H9 (cell line): Measurements from ENCODE around the gene SRPK2. TPM values are rescaled to one million over a fixed set of nuclear protein-coding genes. Genes with fewer than 3 reads are reported as not detected.

ENCODE experiments used
- DNase-seq: peaks from one replicate; pipeline ENCODE4 v3.0.0-alpha.2; 2017
- H2AFZ ChIP-seq: one replicate; pipeline ENCODE4 v1.6.1; 2013; ENCODE audit warnings: mild to moderate bottlenecking, low read length, control low read depth, moderate library complexity
- H2AK5ac ChIP-seq: 2 replicates; pipeline ENCODE4 v1.6.1; 2013; ENCODE audit warnings: low read length, control low read depth, mixed read lengths; ENCODE audit not compliant: insufficient read length
- H2BK120ac ChIP-seq: one replicate; pipeline ENCODE4 v1.6.1; 2013; ENCODE audit warnings: low read depth, mild to moderate bottlenecking, low read length, control low read depth, inconsistent platforms; ENCODE audit not compliant: poor library complexity, severe bottlenecking
- H2BK12ac ChIP-seq: 2 replicates; pipeline ENCODE4 v1.6.1; 2013; ENCODE audit warnings: low read length, control low read depth, mixed read lengths, low read depth; ENCODE audit not compliant: insufficient read length
- H2BK15ac ChIP-seq: 2 replicates; pipeline ENCODE4 v1.6.1; 2013; ENCODE audit warnings: low read depth, low read length, control low read depth
- H2BK20ac ChIP-seq: one replicate; pipeline ENCODE4 v1.6.1; 2013; ENCODE audit warnings: low read depth, mild to moderate bottlenecking, low read length, control low read depth, inconsistent platforms; ENCODE audit not compliant: poor library complexity, severe bottlenecking
- H2BK5ac ChIP-seq: 2 replicates; pipeline ENCODE4 v1.6.1; 2013; ENCODE audit warnings: low read length, control low read depth, mixed read lengths; ENCODE audit not compliant: insufficient read length
- H3K14ac ChIP-seq: 2 replicates; pipeline ENCODE4 v1.6.1; 2013; ENCODE audit warnings: low read length, control low read depth; ENCODE audit not compliant: insufficient read depth
- H3K18ac ChIP-seq: 2 replicates; pipeline ENCODE4 v1.6.1; 2013; ENCODE audit warnings: low read depth, mild to moderate bottlenecking, mixed read lengths, low read length, control low read depth; ENCODE audit not compliant: insufficient read length
- H3K23ac ChIP-seq: 2 replicates; pipeline ENCODE4 v1.6.1; 2013; ENCODE audit warnings: low read length, control low read depth, mixed read lengths, low read depth; ENCODE audit not compliant: insufficient read length
- H3K23me2 ChIP-seq: 2 replicates; pipeline ENCODE4 v1.6.1; 2013; ENCODE audit warnings: low read depth, mild to moderate bottlenecking, mixed read lengths, low read length, control low read depth; ENCODE audit not compliant: insufficient read length, poor library complexity, severe bottlenecking
- H3K27ac ChIP-seq: 2 replicates; pipeline ENCODE4 v1.5.1; 2013; ENCODE audit warnings: low read length, control low read depth, mixed read lengths, low read depth; ENCODE audit not compliant: insufficient read length
- H3K27me3 ChIP-seq: 2 replicates; pipeline ENCODE4 v1.6.1; 2013; ENCODE audit warnings: low read length, control low read depth, inconsistent platforms; ENCODE audit not compliant: insufficient read depth
- H3K4ac ChIP-seq: 2 replicates; pipeline ENCODE4 v1.6.1; 2013; ENCODE audit warnings: low read depth, mild to moderate bottlenecking, control low read depth, inconsistent platforms, low read length, moderate library complexity
- H3K4me1 ChIP-seq: 2 replicates; pipeline ENCODE4 v1.6.1; 2013; ENCODE audit warnings: low read length, control low read depth, inconsistent platforms; ENCODE audit not compliant: insufficient read depth
- H3K4me2 ChIP-seq: 2 replicates; pipeline ENCODE4 v1.6.1; 2013; ENCODE audit warnings: low read length, control low read depth, mixed read lengths; ENCODE audit not compliant: insufficient read length, insufficient read depth
- H3K56ac ChIP-seq: 2 replicates; pipeline ENCODE4 v1.6.1; 2013; ENCODE audit warnings: low read depth, mild to moderate bottlenecking, mixed read lengths, low read length, control low read depth; ENCODE audit not compliant: insufficient read length
- H3K79me1 ChIP-seq: 2 replicates; pipeline ENCODE4 v1.6.1; 2013; ENCODE audit warnings: low read depth, mild to moderate bottlenecking, moderate library complexity, low read length, control low read depth, inconsistent platforms; ENCODE audit not compliant: insufficient read depth, poor library complexity, severe bottlenecking
- H3K79me2 ChIP-seq: 2 replicates; pipeline ENCODE4 v1.6.1; 2013; ENCODE audit warnings: low read length, control low read depth, inconsistent platforms; ENCODE audit not compliant: insufficient read depth
- H3K9ac ChIP-seq: 2 replicates; pipeline ENCODE4 v1.6.1; 2013; ENCODE audit warnings: low read length, control low read depth, mixed read lengths; ENCODE audit not compliant: insufficient read length; ENCODE audit errors: extremely low read depth
- H3K9me3 ChIP-seq: one replicate; pipeline ENCODE4 v1.6.1; 2013; ENCODE audit warnings: low read depth, low read length, inconsistent platforms; ENCODE audit not compliant: control insufficient read depth
- H3T11ph ChIP-seq: one replicate; pipeline ENCODE4 v1.6.1; 2013; ENCODE audit warnings: mild to moderate bottlenecking, low read length, control low read depth, inconsistent platforms
- H4K20me1 ChIP-seq: one replicate; pipeline ENCODE4 v1.6.1; 2013; ENCODE audit not compliant: control insufficient read depth, insufficient read length, insufficient read depth
- H4K5ac ChIP-seq: 2 replicates; pipeline ENCODE4 v1.6.1; 2013; ENCODE audit warnings: low read depth, mild to moderate bottlenecking, mixed read lengths, low read length, control low read depth; ENCODE audit not compliant: insufficient read length
- H4K8ac ChIP-seq: replicated peaks from 2 replicates; pipeline ENCODE4 v1.6.1; 2013; ENCODE audit warnings: low read length, control low read depth, mixed read lengths, low read depth; ENCODE audit not compliant: insufficient read length
- H4K91ac ChIP-seq: 2 replicates; pipeline ENCODE4 v1.6.1; 2013; ENCODE audit warnings: low read depth, mild to moderate bottlenecking, moderate library complexity, mixed read lengths, low read length, control low read depth; ENCODE audit not compliant: insufficient read length
- H3K27ac Mint-ChIP-seq, 3 experiments: 2 replicates in 2 of 3; 3 replicates in 1 of 3; pipeline ENCODE4 v1.8.0; 2020 to 2021; ENCODE audit warnings: mixed read lengths in 3 of 3, mild to moderate bottlenecking in 1 of 3, moderate library complexity in 1 of 3
- H3K27me3 Mint-ChIP-seq: 2 replicates; pipeline ENCODE4 v1.8.0; 2021; ENCODE audit warnings: low read depth, mild to moderate bottlenecking, moderate library complexity, mixed read lengths
- H3K36me3 Mint-ChIP-seq, 3 experiments: 2 replicates in 2 of 3; 3 replicates in 1 of 3; pipeline ENCODE4 v1.8.0; 2020 to 2021; ENCODE audit warnings: low read depth in 3 of 3, mixed read lengths in 3 of 3; ENCODE audit not compliant: insufficient read depth in 1 of 3
- H3K4me1 Mint-ChIP-seq, 2 experiments: 2 replicates each; pipeline ENCODE4 v1.8.0; 2020; ENCODE audit warnings: mixed read lengths in 2 of 2
- H3K4me3 Mint-ChIP-seq, 2 experiments: 2 replicates in 1 of 2; 3 replicates in 1 of 2; pipeline ENCODE4 v1.8.0; 2020 to 2021; ENCODE audit warnings: mild to moderate bottlenecking in 2 of 2, mixed read lengths in 2 of 2, moderate library complexity in 1 of 2
- H3K9me3 Mint-ChIP-seq, 2 experiments: 2 replicates in 1 of 2; 3 replicates in 1 of 2; pipeline ENCODE4 v1.8.0; 2020; ENCODE audit warnings: mild to moderate bottlenecking in 2 of 2, mixed read lengths in 2 of 2, moderate library complexity in 1 of 2
- WGBS: extraction: QIAGEN DNeasy Blood & Tissue Kit; methylation state at CpG from one replicate; pipeline ENCODE4 v1.1.7; 2013; ENCODE audit warnings: missing lambda C conversion rate, low lambda C conversion rate, mixed read lengths; ENCODE audit not compliant: insufficient read length; ENCODE audit errors: extremely low coverage; 5-methylcytosine and 5-hydroxymethylcytosine counted together
- total RNA-seq: library from RNA; stranded (reverse); gene quantifications from 2 replicates; pipeline ENCODE4 v1.2.1, GENCODE V29; 2021
- TF ChIP-seq, protein P1 (sequence below): fragments of 200-600 bp; sonication (generic); conservative IDR thresholded peaks from 3 replicates; pipeline ENCODE4 v1.8.0; 2021; ENCODE audit warnings: antibody characterized with exemption, mild to moderate bottlenecking

Gene SRPK2
- total RNA-seq, 1 experiment from 2014 or later: 41.1 TPM

GRCh38 chr7:105216786-105217185 lies 171.9 kb downstream of the SRPK2 start:
- H3K4ac ChIP-seq: no peak overlapping the region
- Mint-ChIP-seq H3K27ac (no peak overlapping the region), H3K27me3 (no peaks in the 10 kb centered on the region), H3K4me3 (no peak overlapping the region), H3K4me1 (peaks cover 12% of the 10 kb centered on the region in 2 experiments), H3K9me3 (0 out of 5 replicates have a peak, but pooled peaks cover 0 to 2% of the 10 kb centered on the region in 2 experiments), H3K36me3 (peaks cover 0 to 1% (median 0%) of the 10 kb centered on the region in 3 experiments; a peak in 1 of 7 replicates)
- H2AFZ ChIP-seq: no peak overlapping the region
- H3T11ph ChIP-seq: no peak overlapping the region
- TF ChIP-seq, protein P1, sequence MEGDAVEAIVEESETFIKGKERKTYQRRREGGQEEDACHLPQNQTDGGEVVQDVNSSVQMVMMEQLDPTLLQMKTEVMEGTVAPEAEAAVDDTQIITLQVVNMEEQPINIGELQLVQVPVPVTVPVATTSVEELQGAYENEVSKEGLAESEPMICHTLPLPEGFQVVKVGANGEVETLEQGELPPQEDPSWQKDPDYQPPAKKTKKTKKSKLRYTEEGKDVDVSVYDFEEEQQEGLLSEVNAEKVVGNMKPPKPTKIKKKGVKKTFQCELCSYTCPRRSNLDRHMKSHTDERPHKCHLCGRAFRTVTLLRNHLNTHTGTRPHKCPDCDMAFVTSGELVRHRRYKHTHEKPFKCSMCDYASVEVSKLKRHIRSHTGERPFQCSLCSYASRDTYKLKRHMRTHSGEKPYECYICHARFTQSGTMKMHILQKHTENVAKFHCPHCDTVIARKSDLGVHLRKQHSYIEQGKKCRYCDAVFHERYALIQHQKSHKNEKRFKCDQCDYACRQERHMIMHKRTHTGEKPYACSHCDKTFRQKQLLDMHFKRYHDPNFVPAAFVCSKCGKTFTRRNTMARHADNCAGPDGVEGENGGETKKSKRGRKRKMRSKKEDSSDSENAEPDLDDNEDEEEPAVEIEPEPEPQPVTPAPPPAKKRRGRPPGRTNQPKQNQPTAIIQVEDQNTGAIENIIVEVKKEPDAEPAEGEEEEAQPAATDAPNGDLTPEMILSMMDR: no peak
- H3K23ac ChIP-seq: peak overlapping the region; percentile 76
- no peak overlapping the region for H4K5ac ChIP-seq
- H3K9ac ChIP-seq: no peak overlapping the region
- H3K9me3 ChIP-seq: no peaks in the 10 kb centered on the region
- H3K56ac ChIP-seq: no peak overlapping the region
- H2BK5ac ChIP-seq: no peak overlapping the region
- H3K79me2 ChIP-seq: peaks cover 4% of the 10 kb centered on the region; the same call in 1 of the 2 replicates
- H4K91ac ChIP-seq: no peak overlapping the region
- no peak overlapping the region for H2AK5ac ChIP-seq
- no peak for DNase-seq
- H3K27ac ChIP-seq: no peak overlapping the region
- no peak overlapping the region for H2BK12ac ChIP-seq
- H3K79me1 ChIP-seq: peaks cover 10% of the 10 kb centered on the region
- H2BK120ac ChIP-seq: no peak overlapping the region
- H3K14ac ChIP-seq: no peak overlapping the region
- H3K23me2 ChIP-seq: no peaks in the 10 kb centered on the region
- H3K4me2 ChIP-seq: no peak overlapping the region
- H3K27me3 ChIP-seq: no peaks in the 10 kb centered on the region
- no peak overlapping the region for H4K8ac ChIP-seq
- no peak overlapping the region for H2BK20ac ChIP-seq
- no CpG with 5 or more reads among the region's 3 CpGs for WGBS
- no peaks in the 10 kb centered on the region for H4K20me1 ChIP-seq
- H3K4me1 ChIP-seq: peaks cover 2% of the 10 kb centered on the region; the same call in 1 of the 2 replicates
- H3K18ac ChIP-seq: no peak overlapping the region
- H2BK15ac ChIP-seq: no peak overlapping the region
